IPS DF 4.7 (cell line): Measurements from ENCODE around the gene CBLC.
"Not testable (repeated sequence)": the region's sequence is repeated elsewhere in the genome, so short reads cannot be mapped to it uniquely, and the experiment has no call there.

Source experiments
- DNase-seq: peaks from one replicate; pipeline ENCODE4 v3.0.0-alpha.2; 2013; ENCODE audit warnings: low spot score; ENCODE audit errors: extremely low read depth

CBLC gene

DNA sequence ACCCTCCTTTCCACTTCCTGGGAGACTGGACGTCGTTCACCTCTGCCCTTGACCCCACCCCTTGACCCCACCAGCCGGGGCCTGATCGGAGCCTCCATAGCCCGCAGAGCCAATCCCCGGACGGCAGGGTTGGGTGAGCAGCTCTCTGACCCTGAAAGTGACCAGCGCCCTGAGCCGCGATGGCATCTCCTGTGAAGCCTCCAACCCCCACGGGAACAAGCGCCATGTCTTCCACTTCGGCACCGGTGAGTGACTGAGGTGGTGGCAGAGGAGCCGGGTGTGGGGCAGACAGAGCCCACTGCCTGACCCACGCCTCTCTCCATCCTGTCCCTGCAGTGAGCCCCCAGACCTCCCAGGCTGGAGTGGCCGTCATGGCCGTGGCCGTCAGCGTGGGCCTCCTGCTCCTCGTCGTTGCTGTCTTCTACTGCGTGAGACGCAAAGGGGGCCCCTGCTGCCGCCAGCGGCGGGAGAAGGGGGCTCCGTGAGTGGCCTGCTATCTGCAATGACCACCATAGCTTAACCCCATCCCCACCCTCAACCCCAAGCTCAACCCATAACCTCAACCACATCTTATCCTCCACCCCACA lies 41.6 kb downstream of the CBLC start:
- DNase-seq = no peak

DNA sequence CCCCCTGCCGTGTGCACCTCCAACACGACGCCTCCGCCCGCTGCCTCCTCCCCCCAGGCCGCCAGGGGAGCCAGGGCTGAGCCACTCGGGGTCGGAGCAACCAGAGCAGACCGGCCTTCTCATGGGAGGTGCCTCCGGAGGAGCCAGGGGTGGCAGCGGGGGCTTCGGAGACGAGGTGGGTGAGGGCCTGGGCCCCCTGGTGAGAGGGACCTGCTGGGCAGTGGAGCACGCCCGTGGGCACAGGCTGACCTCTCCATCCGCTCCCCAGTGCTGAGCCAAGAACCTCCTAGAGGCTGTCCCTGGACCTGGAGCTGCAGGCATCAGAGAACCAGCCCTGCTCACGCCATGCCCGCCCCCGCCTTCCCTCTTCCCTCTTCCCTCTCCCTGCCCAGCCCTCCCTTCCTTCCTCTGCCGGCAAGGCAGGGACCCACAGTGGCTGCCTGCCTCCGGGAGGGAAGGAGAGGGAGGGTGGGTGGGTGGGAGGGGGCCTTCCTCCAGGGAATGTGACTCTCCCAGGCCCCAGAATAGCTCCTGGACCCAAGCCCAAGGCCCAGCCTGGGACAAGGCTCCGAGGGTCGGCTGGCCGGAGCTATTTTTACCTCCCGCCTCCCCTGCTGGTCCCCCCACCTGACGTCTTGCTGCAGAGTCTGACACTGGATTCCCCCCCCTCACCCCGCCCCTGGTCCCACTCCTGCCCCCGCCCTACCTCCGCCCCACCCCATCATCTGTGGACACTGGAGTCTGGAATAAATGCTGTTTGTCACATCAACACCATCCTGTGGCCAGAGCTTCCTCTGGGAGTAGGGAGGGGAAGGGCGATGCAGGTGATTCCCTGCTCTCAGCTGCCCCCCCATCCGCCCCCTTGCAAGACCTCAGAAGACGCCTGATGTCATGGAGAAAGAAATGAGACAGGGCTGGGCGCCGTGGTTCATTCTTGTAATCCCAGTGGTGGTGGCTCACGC lies 43.2 kb downstream of the CBLC start:
- no peak for DNase-seq

DNA sequence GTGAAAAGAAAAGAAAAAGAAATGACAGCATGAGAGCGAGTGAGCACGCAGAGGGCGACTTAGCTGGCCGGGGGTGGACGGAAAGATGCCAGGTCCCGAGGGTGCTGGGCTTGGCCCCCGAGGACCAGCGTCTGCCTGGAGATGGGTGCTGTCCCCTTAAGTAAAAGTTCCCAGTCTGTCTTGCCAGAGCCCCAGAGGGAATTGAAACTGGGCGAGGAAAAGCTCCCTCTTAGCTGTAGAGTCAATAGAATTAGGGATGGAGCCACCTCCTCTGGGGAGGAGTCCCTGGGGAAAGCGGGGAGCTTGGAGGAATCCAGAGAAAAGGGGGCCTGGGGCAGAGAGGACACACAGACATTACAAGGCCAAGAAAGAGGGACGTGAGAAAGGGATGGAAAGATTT lies 44.5 kb downstream of the CBLC start:
- DNase-seq = no peak

DNA sequence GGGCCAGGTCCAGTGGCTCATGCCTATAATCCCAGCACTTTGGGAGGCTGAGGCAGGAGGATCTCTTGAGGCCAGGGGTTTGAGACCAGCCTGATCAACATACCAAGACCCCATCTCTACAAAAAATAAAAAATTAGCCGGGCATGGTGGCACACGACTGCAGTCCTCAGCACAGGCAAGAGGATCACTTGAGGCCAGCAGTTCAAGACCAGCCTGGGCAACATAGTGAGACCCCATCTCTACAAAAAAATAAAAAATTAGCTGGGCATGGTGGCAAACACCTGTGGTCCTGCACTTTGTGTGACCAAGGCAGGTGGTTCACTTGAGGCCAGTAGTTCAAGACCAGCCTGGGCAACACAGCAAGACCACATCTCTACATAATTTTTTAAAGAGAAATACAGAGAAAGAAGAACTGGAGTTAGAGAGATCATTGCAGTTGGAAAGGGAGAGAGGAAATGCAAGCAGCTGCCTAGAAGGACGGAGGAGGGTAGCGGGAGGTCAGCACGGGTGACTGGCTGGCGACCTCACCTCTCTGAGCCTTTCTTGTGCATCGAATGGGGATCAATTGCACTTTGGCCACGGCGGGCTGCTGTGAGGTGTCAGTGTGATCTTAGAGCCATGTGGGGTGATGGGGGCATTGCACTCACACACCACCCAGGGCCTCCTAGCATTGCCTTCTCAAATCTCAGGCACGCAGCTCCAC lies 45.1 kb downstream of the CBLC start:
- no peak for DNase-seq

DNA sequence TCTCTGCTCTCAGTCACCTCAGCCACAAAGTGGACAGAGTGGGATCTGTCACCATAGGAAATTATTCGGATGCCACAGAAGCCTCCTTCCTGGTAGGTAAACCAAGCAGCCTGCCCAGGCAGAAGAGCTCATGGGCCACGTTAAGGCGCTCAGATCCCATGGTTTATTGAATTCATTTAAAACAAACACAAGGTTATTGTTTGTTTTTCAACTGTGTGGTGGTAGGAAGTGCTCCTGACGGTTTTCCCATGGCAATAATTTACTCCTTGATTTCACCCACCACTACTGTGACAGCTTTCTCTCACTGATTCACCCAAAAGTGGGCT lies 45.6 kb downstream of the CBLC start:
- DNase-seq = no peak

DNA sequence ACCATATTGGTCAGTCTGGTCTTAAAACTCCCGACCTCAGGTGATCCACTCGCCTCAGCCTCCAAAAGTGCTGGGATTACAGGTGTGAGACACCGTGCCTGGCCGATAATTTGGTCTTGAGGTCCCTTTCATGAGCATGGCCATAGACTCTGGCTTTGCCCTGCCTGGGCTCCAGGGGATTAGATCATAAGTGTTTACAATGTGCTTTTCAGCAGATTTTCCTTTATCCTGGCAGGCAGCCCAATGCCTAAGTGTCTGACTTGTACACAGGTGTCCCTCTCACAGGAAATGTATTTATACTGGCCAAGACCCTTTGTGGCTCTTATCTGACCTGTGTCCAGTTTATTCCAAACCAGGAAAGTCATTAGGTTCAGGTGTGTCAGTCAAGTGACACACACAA lies 47.1 kb downstream of the CBLC start:
- no peak for DNase-seq

DNA sequence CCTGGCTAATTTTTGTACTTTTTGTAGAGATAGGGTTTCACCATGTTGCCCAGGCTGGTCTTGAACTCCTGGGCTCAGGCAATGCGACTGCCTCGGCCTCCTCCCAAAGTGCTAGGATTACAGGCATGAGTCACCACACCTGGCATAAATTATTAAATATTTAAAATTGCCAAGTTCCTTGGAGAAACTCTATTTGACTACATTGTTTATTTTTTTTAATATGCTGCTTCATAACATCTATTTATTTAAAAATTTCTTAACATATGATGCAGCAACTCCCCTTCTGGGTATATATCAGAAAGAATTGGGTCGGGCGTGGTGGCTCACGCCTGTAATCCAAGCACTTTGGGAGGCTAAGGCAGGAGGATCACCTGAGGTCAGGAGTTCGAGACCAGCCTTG lies 55.2 kb downstream of the CBLC start:
- DNase-seq = not testable (repeated sequence)

DNA sequence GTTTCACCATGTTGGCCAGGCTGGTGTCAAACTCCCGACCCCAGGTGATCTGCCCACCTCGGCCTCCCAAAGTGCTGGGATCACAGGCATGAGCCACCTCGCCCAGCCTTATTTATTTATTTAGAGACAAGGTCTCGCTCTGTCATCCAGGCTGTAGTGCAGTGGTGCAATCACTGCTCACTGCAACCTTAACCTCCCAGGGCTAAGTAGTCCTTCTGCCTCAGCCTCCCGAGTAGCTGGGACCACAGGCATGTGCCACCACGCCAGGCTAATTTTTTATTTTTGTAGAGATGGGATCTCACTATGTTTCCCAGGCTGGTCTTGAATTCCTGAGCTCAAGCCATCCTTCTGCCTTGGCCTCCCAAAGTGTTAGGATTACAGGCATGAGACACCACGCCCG lies 56.7 kb downstream of the CBLC start:
- DNase-seq = not testable (repeated sequence)

DNA sequence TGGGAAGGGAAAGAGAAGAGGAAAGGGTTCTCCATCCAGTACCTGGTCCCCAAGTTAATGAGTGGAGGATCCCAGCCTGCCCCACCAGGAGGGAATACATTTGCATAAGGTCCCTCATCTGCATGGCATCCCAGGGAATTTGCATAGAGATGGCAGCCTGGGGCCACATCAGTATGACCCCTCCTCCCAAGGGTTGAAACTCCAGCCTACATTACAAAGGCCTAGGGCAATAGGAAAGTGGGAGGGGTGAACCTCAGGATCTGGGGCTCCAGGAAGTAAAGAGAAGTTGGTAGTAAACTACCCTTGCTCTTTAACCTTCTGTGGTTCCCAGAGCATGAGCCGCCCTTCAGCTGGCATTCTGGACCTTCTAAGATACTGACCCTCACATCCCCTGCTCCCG lies 61.6 kb downstream of the CBLC start:
- DNase-seq = no peak

DNA sequence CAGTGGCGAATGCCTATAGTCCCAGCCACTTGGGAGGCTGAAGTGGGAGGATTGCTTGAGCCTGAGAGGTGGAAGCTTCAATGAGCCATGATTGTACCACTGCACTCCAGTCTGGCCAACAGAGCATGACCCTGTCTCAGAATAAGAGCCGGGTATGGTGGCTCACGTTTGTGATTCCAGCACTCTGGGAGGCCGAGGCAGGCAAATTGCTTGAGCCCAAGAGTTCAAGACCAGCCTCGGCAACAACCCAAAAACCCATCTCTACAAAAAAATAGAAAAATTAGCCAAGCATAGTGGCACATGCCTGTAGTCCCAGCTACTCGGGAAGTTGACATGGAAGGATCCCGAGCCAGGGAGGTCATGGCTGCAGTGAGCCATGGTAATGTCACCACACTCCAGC lies 63.1 kb downstream of the CBLC start:
- DNase-seq = no peak

DNA sequence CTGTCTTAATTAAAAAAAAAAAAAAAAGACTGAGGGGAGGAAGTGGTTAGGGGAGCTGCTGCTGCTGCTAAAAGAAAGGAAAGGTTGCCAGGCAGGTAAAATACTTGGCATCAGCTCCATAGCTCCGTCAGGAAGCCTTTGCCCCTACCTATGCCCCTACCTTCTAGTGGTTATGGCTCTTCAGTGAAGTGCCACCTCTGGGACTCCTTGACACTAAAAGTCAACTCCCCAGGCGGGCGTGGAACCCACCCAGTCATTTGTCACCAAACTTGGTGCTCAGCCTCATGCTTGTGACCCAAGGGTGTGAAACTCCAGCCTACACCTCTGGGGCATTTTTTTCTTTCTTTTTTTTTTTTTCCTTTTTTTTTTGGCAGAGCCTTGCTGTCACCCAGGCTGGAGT lies 63.5 kb downstream of the CBLC start:
- no peak for DNase-seq

DNA sequence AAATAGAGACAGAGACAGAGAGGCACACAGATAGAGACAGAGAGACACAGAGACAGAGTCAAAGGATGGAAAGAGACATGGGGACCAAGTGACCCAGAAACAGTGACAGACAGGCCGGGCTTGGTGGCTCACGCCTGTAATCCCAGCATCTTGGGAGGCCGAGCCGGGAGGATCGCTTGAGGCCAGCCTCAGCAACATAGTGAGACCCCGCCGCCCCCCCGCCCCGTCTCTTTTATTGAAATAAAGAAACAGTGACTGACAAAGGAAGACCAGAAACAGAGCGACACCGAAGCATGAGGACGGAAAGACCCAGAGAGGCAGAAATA lies 67.6 kb downstream of the CBLC start:
- DNase-seq = no peak

DNA sequence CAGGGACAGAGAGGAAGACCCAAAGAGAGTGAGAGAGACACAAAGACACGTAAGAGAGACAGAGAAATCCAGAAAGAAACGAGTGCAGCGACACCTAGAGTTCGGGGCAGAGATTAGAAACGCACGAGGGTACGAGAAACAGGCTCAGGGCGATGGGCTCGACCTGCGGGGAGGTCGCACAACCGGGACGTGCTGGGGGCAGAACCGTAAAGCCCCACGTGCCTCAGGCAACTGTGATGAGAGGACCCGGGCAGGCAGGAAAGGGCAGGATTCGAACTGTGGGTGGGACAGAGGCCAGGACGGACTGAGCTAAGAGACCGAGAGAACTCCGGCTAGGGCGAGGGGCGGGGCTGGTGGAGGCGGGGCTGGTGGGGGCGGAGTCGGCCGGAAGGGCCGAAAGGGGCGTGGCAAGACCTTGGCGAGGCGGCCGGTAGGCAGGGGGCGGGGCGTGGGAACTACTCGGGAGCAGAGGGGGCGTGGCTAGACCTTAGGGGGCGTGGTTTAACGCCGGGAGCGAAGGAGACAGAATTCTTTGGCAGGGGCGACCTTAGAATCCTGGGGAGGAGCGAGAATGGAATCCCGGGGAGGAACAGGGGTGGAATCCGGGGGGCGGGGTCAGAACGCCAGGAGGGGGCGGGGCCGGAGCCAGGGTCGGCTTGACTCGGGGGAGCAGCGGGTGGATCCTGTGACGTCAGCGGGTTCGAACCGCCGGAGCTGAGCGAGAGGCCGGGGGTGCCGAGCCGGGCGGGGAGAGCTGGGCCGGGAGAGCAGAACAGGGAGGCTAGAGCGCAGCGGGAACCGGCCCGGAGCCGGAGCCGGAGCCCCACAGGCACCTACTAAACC lies 68.1 kb downstream of the CBLC start, which contains the start of gene NECTIN2:
Gene NECTIN2 (plus strand): TSS at position 686 of the 843 bp plus-strand sequence. CDS start 229 bp downstream, outside the sequence.
- no peak for DNase-seq

DNA sequence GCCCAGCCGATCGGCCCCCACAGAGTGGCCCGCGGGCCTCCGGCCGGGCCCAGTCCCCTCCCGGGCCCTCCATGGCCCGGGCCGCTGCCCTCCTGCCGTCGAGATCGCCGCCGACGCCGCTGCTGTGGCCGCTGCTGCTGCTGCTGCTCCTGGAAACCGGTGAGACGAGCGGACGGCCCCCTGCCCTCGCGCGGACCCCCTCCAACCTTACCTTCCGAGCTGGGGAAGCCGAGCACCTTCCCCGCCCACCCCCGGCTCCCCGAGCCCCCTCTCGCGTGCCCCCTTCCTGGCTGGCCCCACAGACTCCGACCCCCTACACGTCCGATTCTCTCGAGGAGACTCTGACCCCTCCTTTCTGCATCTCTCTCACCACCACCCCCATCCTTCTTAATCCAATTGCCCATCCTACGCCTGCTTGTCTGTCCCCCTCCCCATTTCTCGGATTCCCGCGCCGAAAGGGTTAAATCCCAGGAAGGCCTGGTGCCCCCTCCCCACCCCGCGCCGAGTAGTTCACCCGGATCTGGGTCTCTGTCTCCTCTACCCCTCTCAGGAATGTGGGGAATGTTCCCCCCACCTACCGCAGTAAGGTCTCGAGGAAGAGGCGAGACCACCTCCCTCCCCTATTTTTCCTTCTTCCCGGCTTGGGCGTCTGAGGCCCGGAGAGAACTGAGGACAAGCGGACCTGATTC lies 68.9 kb downstream of the CBLC start:
- no peak for DNase-seq

DNA sequence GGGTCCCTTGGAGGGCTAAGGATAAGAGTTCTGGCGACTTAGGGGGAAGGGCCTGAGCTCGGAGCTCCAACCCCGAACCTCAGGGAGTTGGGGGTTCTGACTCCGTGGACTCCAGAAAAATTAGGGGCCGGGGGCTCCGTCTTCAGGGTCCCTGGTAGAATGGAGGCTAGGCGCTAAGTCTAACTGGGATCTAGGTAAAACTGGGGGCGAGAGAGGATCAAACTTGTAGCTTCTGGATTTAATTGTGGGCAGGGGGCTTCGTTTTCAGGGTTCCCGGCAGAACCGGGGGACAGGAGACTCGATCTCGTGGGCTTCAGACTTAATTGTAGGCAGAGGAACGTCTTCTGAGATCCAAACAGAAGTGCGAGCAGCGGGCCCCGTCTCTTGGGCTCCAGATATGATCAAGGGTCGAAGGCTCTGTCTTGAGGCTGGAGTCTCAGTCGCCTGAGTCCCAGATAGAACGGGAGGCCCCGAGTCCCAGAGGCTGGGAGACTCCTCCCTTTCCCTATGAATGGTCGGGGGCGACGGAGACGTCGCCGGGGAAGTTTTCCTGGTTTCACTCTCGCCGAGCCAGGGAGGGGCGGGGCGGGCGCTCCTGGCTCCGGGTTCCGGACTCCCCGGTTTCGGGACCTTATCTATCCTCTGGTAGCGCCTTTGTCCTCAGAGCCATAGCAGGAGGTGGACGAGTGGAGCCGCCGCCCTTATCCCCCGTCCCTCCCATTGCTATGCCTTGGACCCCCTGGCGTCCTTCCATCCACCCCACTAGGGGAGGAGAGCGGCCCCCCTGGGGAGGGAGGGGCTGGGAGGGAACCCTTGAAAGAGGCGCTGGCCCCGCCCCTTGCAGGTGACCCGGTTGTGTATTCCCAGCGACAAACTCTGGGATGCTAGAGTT lies 69.7 kb downstream of the CBLC start:
- no peak for DNase-seq

DNA sequence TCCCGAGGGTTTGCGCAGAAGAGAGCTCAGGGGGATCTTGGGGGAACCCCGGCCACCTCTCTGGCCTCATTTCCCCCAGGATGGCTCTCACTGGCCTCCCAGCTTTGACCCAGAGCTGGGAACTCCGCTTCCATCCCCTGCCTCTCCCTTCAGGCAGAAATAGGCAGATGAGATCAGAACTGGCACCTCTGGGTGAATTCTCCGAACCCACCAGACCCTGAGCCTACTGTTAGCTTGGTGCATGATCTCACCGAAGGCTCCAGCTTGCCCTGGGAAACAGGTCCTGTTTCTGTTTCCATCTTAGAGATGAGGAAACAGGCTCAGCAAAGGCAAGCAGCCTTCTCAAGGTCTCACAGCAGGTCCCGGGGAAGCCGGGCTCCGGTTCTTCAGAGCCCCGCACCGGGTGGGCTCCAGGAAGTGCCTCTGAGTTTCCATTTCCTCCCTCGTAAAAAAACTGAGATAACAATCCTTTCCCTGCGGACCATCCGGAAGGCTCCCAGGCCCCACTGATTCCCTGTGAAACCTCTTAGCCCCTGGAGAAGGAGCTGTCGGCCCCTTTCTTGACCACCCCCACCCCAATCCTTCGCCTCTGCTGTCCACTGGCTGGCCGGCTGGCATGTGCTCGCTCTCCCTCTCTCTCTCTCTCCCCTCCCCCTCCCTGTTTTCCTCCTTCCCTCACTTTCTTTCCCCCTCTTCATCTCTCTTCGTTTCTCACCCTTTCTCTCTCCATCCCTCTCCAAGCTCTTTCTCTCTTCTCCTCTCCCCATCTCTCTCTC lies 70.5 kb downstream of the CBLC start:
- DNase-seq = no peak

DNA sequence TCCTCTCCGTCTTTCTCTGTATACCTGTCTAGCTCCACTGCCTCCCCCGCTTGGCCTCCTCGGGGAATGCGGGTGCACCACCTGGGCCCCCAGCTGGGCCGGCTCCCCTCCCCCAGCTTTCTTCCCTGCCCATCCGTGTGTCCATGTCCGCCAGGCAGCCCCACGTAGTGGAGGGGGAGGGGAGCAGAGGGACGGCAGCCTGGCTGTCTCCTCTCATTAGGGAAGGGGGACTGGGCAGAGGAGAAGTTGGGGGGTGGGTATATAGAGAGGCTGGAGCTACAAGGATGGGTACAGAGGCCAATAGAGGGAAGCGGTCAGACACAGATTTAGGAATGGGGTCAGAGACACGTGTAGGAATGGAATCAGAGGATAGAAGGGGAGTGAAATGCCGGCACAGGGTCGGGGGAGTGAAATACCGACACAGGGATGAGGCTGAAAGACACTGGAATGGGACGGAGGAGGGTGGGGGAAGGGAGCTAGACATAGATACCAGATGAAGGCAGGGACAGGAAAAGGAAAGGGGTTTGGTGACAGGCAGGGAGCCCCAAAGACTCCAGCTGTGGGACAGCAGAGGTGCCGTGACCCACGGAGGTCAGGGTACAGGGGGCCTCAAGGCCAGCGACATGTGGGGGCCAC lies 71.2 kb downstream of the CBLC start:
- no peak for DNase-seq
